A549 (cell line): ENCODE measurements around the gene ZNF319. TPM values are rescaled to one million over a fixed set of nuclear protein-coding genes. Genes with fewer than 3 reads are reported as not detected.

ENCODE experiments used
- ATAC-seq, 2 experiments: fragments of 200-7000 bp in 1 of 2; fragments of >200 bp in 1 of 2; cut with Nextera tagmentation in 1 of 2; cut with Tn5 transposase in 1 of 2; 3 replicates each; pipeline versions ENCODE4 v1.8.0 to v1.9.1; 2018 to 2020; ENCODE audit warnings: mild to moderate bottlenecking in 1 of 2, moderate library complexity in 1 of 2
- CTCF ChIA-PET: fragments of 300-600 bp; sonication (Branson Sonifier 250); formaldehyde crosslinking; extraction: SDS; loops from one replicate; lab custom pipeline; 2021; ENCODE audit warnings: antibody characterized with exemption, inconsistent platforms; lab: Yijun Ruan, JAX
- POLR2A ChIA-PET: fragments of 350-600 bp; formaldehyde crosslinking; extraction: SDS; loops from one replicate; lab custom pipeline; 2021; ENCODE audit warnings: antibody characterized with exemption, inconsistent platforms; lab: Yijun Ruan, JAX
- DNase-seq, 2 experiments: peaks; one replicate each; pipeline versions ENCODE4 v3.0.0 to v3.0.0-alpha.2; 2011 to 2016; ENCODE audit warnings: low read depth in 1 of 2, low spot score in 1 of 2
- FAIRE-seq: peaks from 2 replicates; lab custom pipeline; 2011; peaks lifted over from hg19 to GRCh38; lab: Jason Lieb, UNC
- H3K27ac ChIP-seq, 2 experiments: fragments of >200 bp; sonication (Bioruptor Twin); formaldehyde crosslinking; 3 replicates each; pipeline ENCODE4 v1.5.1; 2016 to 2017
- H3K4me1 ChIP-seq: fragments of >200 bp; sonication (Bioruptor Twin); formaldehyde crosslinking; 3 replicates; pipeline ENCODE4 v1.6.1; 2016
- H3K4me2 ChIP-seq: fragments of >200 bp; sonication (Bioruptor Twin); formaldehyde crosslinking; 3 replicates; pipeline ENCODE4 v1.6.1; 2016
- H3K4me3 ChIP-seq: fragments of >200 bp; sonication (Bioruptor Twin); formaldehyde crosslinking; 3 replicates; pipeline ENCODE4 v1.5.1; 2016
- H3K9me3 ChIP-seq: fragments of >200 bp; sonication (Bioruptor Twin); formaldehyde crosslinking; 3 replicates; pipeline ENCODE4 v1.6.1; 2016
- BHLHE40 ChIP-seq: IDR thresholded peaks from 2 replicates; pipeline ENCODE4 v1.6.1; 2012; ENCODE audit warnings: low read depth, low read length, inconsistent platforms
- EP300 ChIP-seq, 2 experiments: fragments of >200 bp; sonication (Bioruptor Twin); formaldehyde crosslinking; IDR thresholded peaks; 2 replicates in 1 of 2; 3 replicates in 1 of 2; pipeline ENCODE4 v1.6.1; 2016 to 2017
- ESRRA ChIP-seq: fragments of 150-350 bp; IDR thresholded peaks from 2 replicates; pipeline ENCODE4 v1.6.1; 2014; ENCODE audit warnings: mild to moderate bottlenecking, low read length, borderline replicate concordance
- FOSL2 ChIP-seq, 2 experiments: fragments of 450-650 bp in 1 of 2; fragments of >200 bp in 1 of 2; sonication (Bioruptor Twin) in 1 of 2; formaldehyde crosslinking; IDR thresholded peaks; 2 replicates each; pipeline versions ENCODE4 v1.5.0 to v1.6.1; 2016 to 2020; ENCODE audit warnings: mild to moderate bottlenecking in 1 of 2, moderate library complexity in 1 of 2
- FOXS1 ChIP-seq: fragments of 250-450 bp; sonication (Bioruptor Pico); IDR thresholded peaks from 2 replicates; pipeline ENCODE4 v1.5.0; 2020; ENCODE audit warnings: mild to moderate bottlenecking, moderate library complexity
- GATA3 ChIP-seq: IDR thresholded peaks from 2 replicates; pipeline ENCODE4 v1.6.1; 2012; ENCODE audit warnings: borderline replicate concordance
- HDAC2 ChIP-seq: fragments of 200-600 bp; sonication (generic); IDR thresholded peaks from 2 replicates; pipeline ENCODE4 v1.6.1; 2016
- HOXA7 ChIP-seq: fragments of 250-450 bp; sonication (Bioruptor Pico); IDR thresholded peaks from 2 replicates; pipeline ENCODE4 v1.5.0; 2020; ENCODE audit warnings: mild to moderate bottlenecking, moderate library complexity
- HOXB5 ChIP-seq: fragments of 250-450 bp; sonication (Bioruptor Pico); IDR thresholded peaks from 2 replicates; pipeline ENCODE4 v1.5.0; 2020; ENCODE audit warnings: mild to moderate bottlenecking, moderate library complexity
- JUN ChIP-seq, 2 experiments: fragments of >200 bp; sonication (Bioruptor Twin); formaldehyde crosslinking; IDR thresholded peaks; 2 replicates in 1 of 2; 3 replicates in 1 of 2; pipeline ENCODE4 v1.6.1; 2016 to 2017
- NFE2L2 ChIP-seq: fragments of 150-350 bp; conservative IDR thresholded peaks from 2 replicates; pipeline ENCODE4 v1.6.1; 2014; ENCODE audit warnings: low read length
- NR3C1 ChIP-seq: fragments of >200 bp; sonication (Bioruptor Twin); formaldehyde crosslinking; IDR thresholded peaks from 3 replicates; pipeline ENCODE4 v1.6.1; 2017
- PHF8 ChIP-seq: fragments of 200-600 bp; sonication (generic); IDR thresholded peaks from 2 replicates; pipeline ENCODE4 v1.6.1; 2016; ENCODE audit warnings: low read depth, mild to moderate bottlenecking, antibody characterized with exemption, moderate library complexity, borderline replicate concordance
- POLR2A ChIP-seq: IDR thresholded peaks from 2 replicates; pipeline ENCODE4 v1.6.1; 2012; ENCODE audit warnings: mild to moderate bottlenecking, low read length
- RAD21 ChIP-seq, 2 experiments: fragments of >200 bp in 1 of 2; sonication (Bioruptor Twin) in 1 of 2; formaldehyde crosslinking in 1 of 2; IDR thresholded peaks in 1 of 2; conservative IDR thresholded peaks in 1 of 2; 2 replicates in 1 of 2; 3 replicates in 1 of 2; pipeline ENCODE4 v1.6.1; 2012 to 2018; ENCODE audit warnings: inconsistent platforms in 1 of 2
- SREBF2 ChIP-seq: fragments of 450-650 bp; IDR thresholded peaks from 2 replicates; pipeline ENCODE4 v1.6.1; 2014; ENCODE audit warnings: mild to moderate bottlenecking, moderate library complexity
- TP53 ChIP-seq: fragments of 250-450 bp; sonication (Bioruptor Pico); IDR thresholded peaks from 2 replicates; pipeline ENCODE4 v1.5.0; 2021; ENCODE audit warnings: mild to moderate bottlenecking, moderate library complexity
- ZFP36 ChIP-seq: fragments of 450-650 bp; IDR thresholded peaks from 2 replicates; pipeline ENCODE4 v1.6.1; 2014; ENCODE audit warnings: borderline replicate concordance; ENCODE audit not compliant: partially characterized antibody
- ZSCAN20 ChIP-seq: fragments of 250-450 bp; sonication (Bioruptor Pico); IDR thresholded peaks from 2 replicates; pipeline ENCODE4 v1.8.0; 2022; ENCODE audit warnings: mild to moderate bottlenecking, moderate library complexity
- WGBS: methylation state at CpG from one replicate; pipeline ENCODE4 v1.1.6; 2017; ENCODE audit errors: missing lambda C conversion rate; 5-methylcytosine and 5-hydroxymethylcytosine counted together
- polyA plus RNA-seq, 4 experiments: library from polyadenylated mRNA; depleted of rRNA in 3 of 4; stranded (reverse); fragments of >200 nt; fragmentation: RNase III in 1 of 4; extraction: RNeasy Plus Mini Kit Qiagen cat#74134 plus additional on column Dnase treatment in 1 of 4; gene quantifications; 2 replicates in 3 of 4; 3 replicates in 1 of 4; pipeline ENCODE4 v1.2.3, GENCODE V29; 2011 to 2017
- TF ChIP-seq, protein P1 (sequence below): IDR thresholded peaks from 2 replicates; pipeline ENCODE4 v1.6.1; 2012
- TF ChIP-seq, protein P2 (sequence below): IDR thresholded peaks from 2 replicates; pipeline ENCODE4 v1.6.1; 2012; ENCODE audit warnings: low read depth, borderline replicate concordance
- TF ChIP-seq, protein P3 (sequence below): fragments of 200-600 bp; sonication (generic); IDR thresholded peaks from 2 replicates; pipeline ENCODE4 v1.6.1; 2016; ENCODE audit warnings: antibody characterized with exemption, mild to moderate bottlenecking, moderate library complexity
- TF ChIP-seq, protein P4 (sequence below): fragments of 250-450 bp; sonication (Bioruptor Pico); IDR thresholded peaks from 2 replicates; pipeline ENCODE4 v1.5.0; 2020; ENCODE audit warnings: low read depth, mild to moderate bottlenecking, moderate library complexity
- TF ChIP-seq, protein P5 (sequence below): IDR thresholded peaks from 2 replicates; pipeline ENCODE4 v1.6.1; 2012

Gene ZNF319
- polyA plus RNA-seq, 2 of the 4 experiments (the other 2 are of a cell fraction): 10.8 to 11.3 TPM

DNA sequence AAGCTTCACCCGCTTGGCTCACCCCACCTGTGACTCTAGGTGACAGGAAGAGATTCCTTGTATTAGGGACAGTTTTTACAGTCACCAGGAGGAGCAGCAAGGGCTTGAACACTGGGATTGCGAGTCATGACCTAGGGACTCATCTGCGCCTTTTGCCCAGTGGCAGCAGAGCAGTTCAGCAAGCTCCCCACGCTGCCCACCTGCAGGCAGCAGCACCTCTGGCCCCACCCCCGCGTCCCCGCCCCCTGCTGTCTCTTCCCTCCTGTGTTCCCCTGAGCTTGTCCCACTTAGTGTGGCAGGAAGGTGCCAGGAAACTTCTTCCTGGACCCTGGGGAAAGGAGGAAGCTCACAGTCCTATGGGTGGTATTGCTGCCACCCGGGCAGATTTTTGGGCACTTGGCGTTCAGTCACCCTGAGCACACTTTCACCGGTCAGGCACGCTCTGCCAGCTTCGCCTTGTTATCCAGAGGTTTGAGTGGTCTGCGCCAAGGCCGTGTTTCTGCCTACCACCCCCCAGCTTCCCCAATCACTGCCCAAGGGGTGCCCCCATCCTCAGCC lies 33.7 kb upstream of the ZNF319 start:
- TF ChIP-seq TP53 (CRISPR knock-in tag) (no peak), HOXB5 (CRISPR knock-in tag) (no peak), RAD21 (conservative IDR thresholded peaks at IDR 0.05 in 1 of 2, IDR thresholded peaks at IDR 0.05 in 1 of 2) (no peak), FOSL2 (IDR thresholded peaks at IDR 0.05) (no peak), FOSL2 (CRISPR knock-in tag; IDR thresholded peaks at IDR 0.05) (no peak), PHF8 (no peak), NR3C1 (no peak)
- TF ChIP-seq, protein P1, sequence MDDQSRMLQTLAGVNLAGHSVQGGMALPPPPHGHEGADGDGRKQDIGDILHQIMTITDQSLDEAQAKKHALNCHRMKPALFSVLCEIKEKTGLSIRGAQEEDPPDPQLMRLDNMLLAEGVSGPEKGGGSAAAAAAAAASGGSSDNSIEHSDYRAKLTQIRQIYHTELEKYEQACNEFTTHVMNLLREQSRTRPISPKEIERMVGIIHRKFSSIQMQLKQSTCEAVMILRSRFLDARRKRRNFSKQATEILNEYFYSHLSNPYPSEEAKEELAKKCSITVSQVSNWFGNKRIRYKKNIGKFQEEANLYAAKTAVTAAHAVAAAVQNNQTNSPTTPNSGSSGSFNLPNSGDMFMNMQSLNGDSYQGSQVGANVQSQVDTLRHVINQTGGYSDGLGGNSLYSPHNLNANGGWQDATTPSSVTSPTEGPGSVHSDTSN: no peak
- TF ChIP-seq, all 56 proteins: peak for 0
- DNase-seq (no peak), FAIRE-seq (no peak), ATAC-seq (no peak)
- WGBS: 79% methylated on average over 11 of the region's 14 CpGs
- H3K27ac ChIP-seq: no peak overlapping the region
- H3K9me3 ChIP-seq: no peaks in the 10 kb centered on the region
- H3K4me2 ChIP-seq: no peak overlapping the region
- H3K4me1 ChIP-seq: peaks cover 5% of the 10 kb centered on the region; the same call in 2 of the 3 replicates
- POLR2A ChIA-PET: no interaction called here
- no peak overlapping the region for H3K4me3 ChIP-seq
- CTCF ChIA-PET: interaction anchor here (1.1 to 3.3 kb wide), 5 partner anchors 10 to 458 kb away, joined by 3 to 20 read pairs (median 4); no protein-coding TSS in a partner anchor

DNA sequence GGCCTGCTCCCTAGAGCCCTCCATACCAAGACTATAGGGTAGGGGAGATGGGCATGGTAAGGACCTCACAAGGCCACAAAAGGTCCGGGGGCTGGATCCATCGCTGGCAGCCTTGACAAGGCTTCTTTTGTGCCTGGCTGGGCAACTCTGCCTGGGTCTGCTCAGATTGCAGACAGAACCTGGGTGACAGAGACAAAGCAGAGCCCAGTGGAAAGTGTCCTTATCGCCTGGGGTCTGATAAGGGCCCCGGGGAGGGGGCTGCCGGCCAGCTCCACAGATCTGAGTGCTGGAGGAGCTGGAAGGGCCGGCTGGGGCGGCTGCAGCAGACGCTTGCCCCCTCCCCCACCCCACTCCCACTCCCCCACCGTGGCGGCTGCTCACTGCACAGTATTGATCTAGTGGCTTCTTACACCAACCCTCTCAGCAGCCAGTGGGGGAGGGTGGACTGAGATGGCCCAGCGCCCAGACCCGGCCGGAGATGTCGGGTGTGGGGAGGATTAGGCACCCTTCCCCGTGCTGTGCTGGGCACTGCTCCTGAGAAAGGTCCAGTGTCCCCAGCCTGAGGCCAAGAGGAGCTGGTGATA lies 32.3 kb upstream of the ZNF319 start:
- FAIRE-seq (no peak), DNase-seq (no peak), ATAC-seq (no peak)
- Histone ChIP-seq H3K9me3 (no peaks in the 10 kb centered on the region), H3K27ac (no peak overlapping the region), H3K4me2 (no peak overlapping the region), H3K4me1 (peaks cover 8% of the 10 kb centered on the region; the same call in 2 of the 3 replicates), H3K4me3 (no peak overlapping the region)
- TF ChIP-seq, protein P2, sequence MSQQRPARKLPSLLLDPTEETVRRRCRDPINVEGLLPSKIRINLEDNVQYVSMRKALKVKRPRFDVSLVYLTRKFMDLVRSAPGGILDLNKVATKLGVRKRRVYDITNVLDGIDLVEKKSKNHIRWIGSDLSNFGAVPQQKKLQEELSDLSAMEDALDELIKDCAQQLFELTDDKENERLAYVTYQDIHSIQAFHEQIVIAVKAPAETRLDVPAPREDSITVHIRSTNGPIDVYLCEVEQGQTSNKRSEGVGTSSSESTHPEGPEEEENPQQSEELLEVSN: no peak
- TF ChIP-seq EP300 (IDR thresholded peaks at IDR 0.05) (no peak), JUN (IDR thresholded peaks at IDR 0.05) (no peak), SREBF2 (no peak), NFE2L2 (no peak), ESRRA (no peak), POLR2A (no peak), ZSCAN20 (CRISPR knock-in tag) (no peak), FOXS1 (CRISPR knock-in tag) (no peak), GATA3 (no peak), HDAC2 (no peak), BHLHE40 (no peak), HOXA7 (CRISPR knock-in tag) (no peak), ZFP36 (no peak)
- TF ChIP-seq, protein P3, sequence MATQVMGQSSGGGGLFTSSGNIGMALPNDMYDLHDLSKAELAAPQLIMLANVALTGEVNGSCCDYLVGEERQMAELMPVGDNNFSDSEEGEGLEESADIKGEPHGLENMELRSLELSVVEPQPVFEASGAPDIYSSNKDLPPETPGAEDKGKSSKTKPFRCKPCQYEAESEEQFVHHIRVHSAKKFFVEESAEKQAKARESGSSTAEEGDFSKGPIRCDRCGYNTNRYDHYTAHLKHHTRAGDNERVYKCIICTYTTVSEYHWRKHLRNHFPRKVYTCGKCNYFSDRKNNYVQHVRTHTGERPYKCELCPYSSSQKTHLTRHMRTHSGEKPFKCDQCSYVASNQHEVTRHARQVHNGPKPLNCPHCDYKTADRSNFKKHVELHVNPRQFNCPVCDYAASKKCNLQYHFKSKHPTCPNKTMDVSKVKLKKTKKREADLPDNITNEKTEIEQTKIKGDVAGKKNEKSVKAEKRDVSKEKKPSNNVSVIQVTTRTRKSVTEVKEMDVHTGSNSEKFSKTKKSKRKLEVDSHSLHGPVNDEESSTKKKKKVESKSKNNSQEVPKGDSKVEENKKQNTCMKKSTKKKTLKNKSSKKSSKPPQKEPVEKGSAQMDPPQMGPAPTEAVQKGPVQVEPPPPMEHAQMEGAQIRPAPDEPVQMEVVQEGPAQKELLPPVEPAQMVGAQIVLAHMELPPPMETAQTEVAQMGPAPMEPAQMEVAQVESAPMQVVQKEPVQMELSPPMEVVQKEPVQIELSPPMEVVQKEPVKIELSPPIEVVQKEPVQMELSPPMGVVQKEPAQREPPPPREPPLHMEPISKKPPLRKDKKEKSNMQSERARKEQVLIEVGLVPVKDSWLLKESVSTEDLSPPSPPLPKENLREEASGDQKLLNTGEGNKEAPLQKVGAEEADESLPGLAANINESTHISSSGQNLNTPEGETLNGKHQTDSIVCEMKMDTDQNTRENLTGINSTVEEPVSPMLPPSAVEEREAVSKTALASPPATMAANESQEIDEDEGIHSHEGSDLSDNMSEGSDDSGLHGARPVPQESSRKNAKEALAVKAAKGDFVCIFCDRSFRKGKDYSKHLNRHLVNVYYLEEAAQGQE: no peak
- TF ChIP-seq, protein P4, sequence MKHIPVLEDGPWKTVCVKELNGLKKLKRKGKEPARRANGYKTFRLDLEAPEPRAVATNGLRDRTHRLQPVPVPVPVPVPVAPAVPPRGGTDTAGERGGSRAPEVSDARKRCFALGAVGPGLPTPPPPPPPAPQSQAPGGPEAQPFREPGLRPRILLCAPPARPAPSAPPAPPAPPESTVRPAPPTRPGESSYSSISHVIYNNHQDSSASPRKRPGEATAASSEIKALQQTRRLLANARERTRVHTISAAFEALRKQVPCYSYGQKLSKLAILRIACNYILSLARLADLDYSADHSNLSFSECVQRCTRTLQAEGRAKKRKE (CRISPR knock-in tag): no peak
- TF ChIP-seq, protein P5, sequence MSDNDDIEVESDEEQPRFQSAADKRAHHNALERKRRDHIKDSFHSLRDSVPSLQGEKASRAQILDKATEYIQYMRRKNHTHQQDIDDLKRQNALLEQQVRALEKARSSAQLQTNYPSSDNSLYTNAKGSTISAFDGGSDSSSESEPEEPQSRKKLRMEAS: no peak
- WGBS: 69% methylated on average over 6 of the region's 15 CpGs
- ChIA-PET CTCF (interaction anchor here (0.7 to 3.3 kb wide), 16 partner anchors 11 to 457 kb away, joined by 3 to 20 read pairs (median 4); no protein-coding TSS in a partner anchor), POLR2A (no interaction called here)
